22Rv1 (cell line): Measurements from ENCODE around the gene WDFY4.

Experiments
- ZFX ChIP-seq: fragments of 450-650 bp; IDR thresholded peaks from 2 replicates; pipeline ENCODE4 v1.6.1; 2017; ENCODE audit warnings: antibody characterized with exemption, borderline replicate concordance
- TF ChIP-seq, protein P1 (sequence below): fragments of 450-650 bp; IDR thresholded peaks from 2 replicates; pipeline ENCODE4 v1.5.1; 2017; ENCODE audit warnings: mild to moderate bottlenecking

DNA sequence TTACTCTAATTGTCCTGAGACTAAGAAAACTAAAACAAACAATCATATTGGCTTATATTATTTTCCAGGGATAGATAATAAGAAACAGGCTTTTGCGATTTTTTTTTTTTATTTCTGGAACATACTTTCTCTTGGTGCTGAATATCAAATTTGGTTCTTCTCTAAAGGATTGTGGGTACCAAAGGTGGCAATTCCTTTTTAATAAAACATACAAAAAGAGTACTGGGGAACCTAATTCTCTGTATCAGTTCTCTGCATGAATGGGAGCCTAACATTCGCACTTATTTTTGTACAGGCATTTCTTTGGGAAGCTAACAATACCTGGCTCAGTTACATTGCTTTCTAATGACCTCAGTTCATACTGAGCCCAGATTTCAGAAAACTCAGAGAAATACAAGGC lies 222.2 kb downstream of the WDFY4 start:
- TF ChIP-seq, protein P1, sequence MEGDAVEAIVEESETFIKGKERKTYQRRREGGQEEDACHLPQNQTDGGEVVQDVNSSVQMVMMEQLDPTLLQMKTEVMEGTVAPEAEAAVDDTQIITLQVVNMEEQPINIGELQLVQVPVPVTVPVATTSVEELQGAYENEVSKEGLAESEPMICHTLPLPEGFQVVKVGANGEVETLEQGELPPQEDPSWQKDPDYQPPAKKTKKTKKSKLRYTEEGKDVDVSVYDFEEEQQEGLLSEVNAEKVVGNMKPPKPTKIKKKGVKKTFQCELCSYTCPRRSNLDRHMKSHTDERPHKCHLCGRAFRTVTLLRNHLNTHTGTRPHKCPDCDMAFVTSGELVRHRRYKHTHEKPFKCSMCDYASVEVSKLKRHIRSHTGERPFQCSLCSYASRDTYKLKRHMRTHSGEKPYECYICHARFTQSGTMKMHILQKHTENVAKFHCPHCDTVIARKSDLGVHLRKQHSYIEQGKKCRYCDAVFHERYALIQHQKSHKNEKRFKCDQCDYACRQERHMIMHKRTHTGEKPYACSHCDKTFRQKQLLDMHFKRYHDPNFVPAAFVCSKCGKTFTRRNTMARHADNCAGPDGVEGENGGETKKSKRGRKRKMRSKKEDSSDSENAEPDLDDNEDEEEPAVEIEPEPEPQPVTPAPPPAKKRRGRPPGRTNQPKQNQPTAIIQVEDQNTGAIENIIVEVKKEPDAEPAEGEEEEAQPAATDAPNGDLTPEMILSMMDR, result no peak
- TF ChIP-seq ZFX, result no peak
